H1 (cell line): ENCODE measurements around the gene GABARAPL1. TPM values are rescaled to one million over a fixed set of nuclear protein-coding genes. Genes with fewer than 3 reads are reported as not detected.
A peak's percentile ranks its signal among the peaks of the same experiment; 100 is the strongest.

ENCODE experiments used
- BRCA1 ChIP-seq: IDR thresholded peaks from 2 replicates; pipeline ENCODE4 v1.6.1; 2012; ENCODE audit warnings: low read depth, low read length, improper control_type of control experiment
- CBX5 ChIP-seq: fragments of 300-800, 300-1000 bp; sonication (generic); IDR thresholded peaks from 2 replicates; pipeline ENCODE4 v1.7.1; 2016; ENCODE audit warnings: antibody characterized with exemption, low read length, low read depth
- CBX8 ChIP-seq: fragments of 300-800, 300-1000 bp; sonication (generic); IDR thresholded peaks from 2 replicates; pipeline ENCODE4 v1.7.1; 2016; ENCODE audit warnings: low read depth, low read length, borderline replicate concordance
- CEBPB ChIP-seq: IDR thresholded peaks from 2 replicates; pipeline ENCODE4 v1.6.1; 2012; ENCODE audit warnings: low read depth, low read length
- CHD2 ChIP-seq: IDR thresholded peaks from 2 replicates; pipeline ENCODE4 v1.6.1; 2012; ENCODE audit warnings: low read length, improper control_type of control experiment
- CREB1 ChIP-seq: IDR thresholded peaks from 2 replicates; pipeline ENCODE4 v1.6.1; 2012; ENCODE audit warnings: inconsistent platforms
- CTCF ChIP-seq, 3 experiments: IDR thresholded peaks; 1 replicate in 2 of 3; 2 replicates in 1 of 3; pipeline versions ENCODE4 v1.5.1 to v1.6.1; 2011; ENCODE audit warnings: low read length in 3 of 3, mild to moderate bottlenecking in 3 of 3, inconsistent platforms in 2 of 3, low read depth in 1 of 3, moderate library complexity in 1 of 3; ENCODE audit not compliant: insufficient read depth in 1 of 3; ENCODE audit errors: control extremely low read depth in 1 of 3
- E2F6 ChIP-seq: IDR thresholded peaks from 2 replicates; pipeline ENCODE4 v1.6.1; 2012; ENCODE audit warnings: inconsistent platforms
- GABPA ChIP-seq: IDR thresholded peaks from 2 replicates; pipeline ENCODE4 v1.6.1; 2011; ENCODE audit warnings: mild to moderate bottlenecking, low read length, moderate library complexity, borderline replicate concordance; ENCODE audit not compliant: insufficient read depth
- KDM1A ChIP-seq: fragments of 200-600, 300-600 bp; sonication (generic); IDR thresholded peaks from 2 replicates; pipeline ENCODE4 v1.7.1; 2016; ENCODE audit warnings: mild to moderate bottlenecking, low read length, borderline replicate concordance
- PHF8 ChIP-seq: fragments of 200-600 bp; sonication (generic); conservative IDR thresholded peaks from 2 replicates; pipeline ENCODE4 v1.7.1; 2012; ENCODE audit warnings: low read depth, mild to moderate bottlenecking, inconsistent platforms, low read length, moderate library complexity
- RAD21 ChIP-seq, 2 experiments: IDR thresholded peaks in 1 of 2; conservative IDR thresholded peaks in 1 of 2; 2 replicates each; pipeline ENCODE4 v1.6.1; 2011; ENCODE audit warnings: low read depth in 2 of 2, low read length in 2 of 2, improper control_type of control experiment in 1 of 2, inconsistent platforms in 1 of 2, mild to moderate bottlenecking in 1 of 2, moderate library complexity in 1 of 2
- RFX5 ChIP-seq: IDR thresholded peaks from 2 replicates; pipeline ENCODE4 v1.6.1; 2011; ENCODE audit warnings: low read depth, low read length, improper control_type of control experiment, borderline replicate concordance
- RNF2 ChIP-seq: fragments of 200-900, 300-1000 bp; sonication (generic); IDR thresholded peaks from 2 replicates; pipeline ENCODE4 v1.7.1; 2016; ENCODE audit warnings: borderline replicate concordance, low read depth, mild to moderate bottlenecking, antibody characterized with exemption, low read length; ENCODE audit not compliant: poor library complexity, severe bottlenecking; ENCODE audit errors: missing control alignments
- SIN3A ChIP-seq, 2 experiments: IDR thresholded peaks in 1 of 2; conservative IDR thresholded peaks in 1 of 2; 2 replicates each; pipeline ENCODE4 v1.6.1; 2011 to 2012; ENCODE audit warnings: low read length in 2 of 2, improper control_type of control experiment in 1 of 2, low read depth in 1 of 2, mild to moderate bottlenecking in 1 of 2
- SP2 ChIP-seq: IDR thresholded peaks from 2 replicates; pipeline ENCODE4 v1.6.1; 2012; ENCODE audit warnings: mild to moderate bottlenecking, low read length, inconsistent platforms
- SUZ12 ChIP-seq: fragments of 200-600 bp; sonication (generic); IDR thresholded peaks from 2 replicates; pipeline ENCODE4 v1.6.1; 2012; ENCODE audit warnings: mild to moderate bottlenecking, inconsistent platforms, low read length, moderate library complexity, mixed read lengths
- TAF7 ChIP-seq: optimal IDR thresholded peaks from 2 replicates; pipeline ENCODE3; 2011; ENCODE audit warnings: low read depth, mild to moderate bottlenecking, inconsistent platforms, low read length, moderate library complexity, borderline replicate concordance
- polyA plus RNA-seq, 7 experiments: library from polyadenylated mRNA; depleted of rRNA in 3 of 7; stranded (reverse) in 5 of 7; unstranded in 2 of 7; fragments of >200 nt in 5 of 7; fragments of 200-250 nt in 2 of 7; gene quantifications; 1 replicate in 5 of 7; 2 replicates in 1 of 7; 4 replicates in 1 of 7; pipeline versions ENCODE4 v1.2.1 to v1.2.3, GENCODE V29; 2011 to 2013; ENCODE audit warnings: missing spikeins in 2 of 7, mixed read lengths in 2 of 7
- total RNA-seq: library from RNA; stranded (reverse); fragmentation: NEBNext Ultra II Directional; extraction: Animal tissue kit (Norgen Biotek cat#: 25700); gene quantifications from 2 replicates; pipeline ENCODE4 v1.2.1, GENCODE V29; 2021

GABARAPL1 gene
- total and polyA plus RNA-seq, 2 of the 8 experiments (the other 6 are each of a cell fraction or from before 2014, with no cell fraction given), result 56.1 to 87.9 TPM

GRCh38 chr12:10213168-10214135, 775 bp downstream of the GABARAPL1 start (continued):
- TF ChIP-seq CEBPB (peak; percentile 23; the same call in 1 of the 2 replicates), E2F6 (no peak), RNF2 (no peak), RAD21 (IDR thresholded peaks at IDR 0.05 in 1 of 2, conservative IDR thresholded peaks at IDR 0.05 in 1 of 2; ENCODE audit: low read depth in 2 of 2, low read length in 2 of 2) (no peak), GABPA (no peak), CBX8 (no peak), SUZ12 (no peak), RFX5 (no peak), CTCF (IDR thresholded peaks at IDR 0.05; ENCODE audit: control extremely low read depth in 1 of 3, insufficient read depth in 1 of 3, low read depth in 1 of 3, low read length in 3 of 3) (no peak), SP2 (no peak), SIN3A (conservative IDR thresholded peaks at IDR 0.05 in 1 of 2, IDR thresholded peaks at IDR 0.05 in 1 of 2; ENCODE audit: low read depth in 1 of 2, low read length in 2 of 2) (0 out of 4 replicates have a peak, but pooled peaks of 1 of the 2 experiments have one; percentile 32), PHF8 (no peak; the same call in 1 of the 2 replicates), CREB1 (no peak), TAF7 (peak; percentile 60), CHD2 (no peak), CBX5 (no peak), BRCA1 (no peak), KDM1A (no peak)
